SK-N-SH (cell line): Measurements from ENCODE around the gene PARVB. TPM values are rescaled to one million over a fixed set of nuclear protein-coding genes. Genes with fewer than 3 reads are reported as not detected.

ENCODE experiments used
- CTCF ChIA-PET: fragments of 300-600, 350-600 bp; formaldehyde crosslinking; extraction: SDS; loops from one replicate; lab custom pipeline; 2021; lab: Yijun Ruan, JAX
- POLR2A ChIA-PET: fragments of 350-600 bp; sonication (Branson Sonifier 250); formaldehyde crosslinking; extraction: SDS; loops from one replicate; lab custom pipeline; 2020; ENCODE audit warnings: antibody characterized with exemption, inconsistent platforms; lab: Yijun Ruan, JAX
- DNase-seq: peaks from one replicate; pipeline ENCODE4 v3.0.0; 2012
- H2AFZ ChIP-seq: fragments of 200-600 bp; sonication (generic); 2 replicates; pipeline ENCODE4 v1.8.1; 2016; ENCODE audit warnings: antibody characterized with exemption, mild to moderate bottlenecking, low read depth
- H3F3A ChIP-seq: fragments of 200-600 bp; sonication (generic); replicated peaks from 2 replicates; pipeline ENCODE3; 2016; ENCODE audit warnings: antibody characterized with exemption, mild to moderate bottlenecking; ENCODE audit not compliant: insufficient read depth
- H3K27ac ChIP-seq, 2 experiments: fragments of 200-500 bp in 1 of 2; fragments of 200-600 bp in 1 of 2; sonication (Bioruptor generic) in 1 of 2; sonication (generic), shearing (Covaris generic) in 1 of 2; 2 replicates each; pipeline versions ENCODE4 v1.5.1 to v1.6.1; 2014 to 2016; ENCODE audit warnings: low read depth in 2 of 2, inconsistent platforms in 1 of 2, low read length in 1 of 2, mild to moderate bottlenecking in 1 of 2, mixed read lengths in 1 of 2
- H3K27me3 ChIP-seq: fragments of 200-600 bp; sonication (generic), shearing (Covaris generic); 2 replicates; pipeline ENCODE4 v1.6.1; 2016; ENCODE audit warnings: mixed run types; ENCODE audit not compliant: insufficient read depth
- H3K36me3 ChIP-seq, 2 experiments: fragments of 200-500 bp in 1 of 2; fragments of 200-600 bp in 1 of 2; sonication (Bioruptor generic) in 1 of 2; sonication (generic) in 1 of 2; replicated peaks in 1 of 2; 2 replicates each; pipeline versions ENCODE3 to v1.5.1; 2014 to 2016; ENCODE audit warnings: low read length in 1 of 2, mild to moderate bottlenecking in 1 of 2; ENCODE audit not compliant: insufficient read depth in 2 of 2, control insufficient read depth in 1 of 2
- H3K4me1 ChIP-seq, 2 experiments: fragments of 200-500 bp in 1 of 2; fragments of 200-600 bp in 1 of 2; sonication (Bioruptor generic) in 1 of 2; sonication (generic), shearing (Covaris generic) in 1 of 2; 2 replicates each; pipeline versions ENCODE4 v1.5.1 to v1.6.1; 2014 to 2016; ENCODE audit warnings: low read depth in 1 of 2, low read length in 1 of 2, mixed run types in 1 of 2; ENCODE audit not compliant: insufficient read depth in 2 of 2, control insufficient read depth in 1 of 2
- H3K4me2 ChIP-seq: fragments of 200-600 bp; sonication (generic), shearing (Covaris generic); 2 replicates; pipeline ENCODE4 v1.6.1; 2017; ENCODE audit warnings: mixed run types
- H3K4me3 ChIP-seq, 2 experiments: fragments of 200-500 bp in 1 of 2; fragments of 200-600 bp in 1 of 2; sonication (Bioruptor generic) in 1 of 2; sonication (generic), shearing (Covaris generic) in 1 of 2; 2 replicates each; pipeline versions ENCODE4 v1.5.1 to v1.8.1; 2014 to 2016; ENCODE audit warnings: low read depth in 2 of 2, inconsistent platforms in 1 of 2, low read length in 1 of 2, mild to moderate bottlenecking in 1 of 2, mixed read lengths in 1 of 2, moderate library complexity in 1 of 2
- H3K79me2 ChIP-seq: fragments of 200-600 bp; sonication (generic); 2 replicates; pipeline ENCODE4 v1.8.1; 2017; ENCODE audit warnings: mild to moderate bottlenecking; ENCODE audit not compliant: insufficient read depth
- H3K9ac ChIP-seq: fragments of 200-600 bp; sonication (generic); 2 replicates; pipeline ENCODE4 v1.6.1; 2017; ENCODE audit warnings: mixed run types
- H3K9me2 ChIP-seq: fragments of 200-600 bp; sonication (generic); 2 replicates; pipeline ENCODE4 v1.6.1; 2017; ENCODE audit warnings: mixed run types
- H3K9me3 ChIP-seq: fragments of 200-600 bp; sonication (generic); 2 replicates; pipeline ENCODE4 v1.6.1; 2017; ENCODE audit warnings: mixed run types, mild to moderate bottlenecking, moderate library complexity
- H4K20me1 ChIP-seq: fragments of 200-600 bp; sonication (generic); 2 replicates; pipeline ENCODE4 v1.6.1; 2017; ENCODE audit warnings: mild to moderate bottlenecking, mixed run types; ENCODE audit not compliant: insufficient read depth
- CHD2 ChIP-seq: fragments of 150-350 bp; IDR thresholded peaks from 2 replicates; pipeline ENCODE4 v1.6.1; 2018; ENCODE audit warnings: low read length; ENCODE audit not compliant: partially characterized antibody
- EP300 ChIP-seq, 2 experiments: IDR thresholded peaks; 2 replicates each; pipeline versions ENCODE4 v1.4.0 to v1.6.1; 2012; ENCODE audit warnings: borderline replicate concordance in 1 of 2, low read depth in 1 of 2, low read length in 1 of 2
- EZH2phosphoT487 ChIP-seq: fragments of 200-600 bp; sonication (generic); IDR thresholded peaks from 2 replicates; pipeline ENCODE4 v1.6.1; 2017; ENCODE audit warnings: low read depth, mixed run types, mild to moderate bottlenecking, antibody characterized with exemption, moderate library complexity, borderline replicate concordance
- FOSL2 ChIP-seq: IDR thresholded peaks from 2 replicates; pipeline ENCODE4 v1.4.0; 2012; ENCODE audit warnings: low read depth, mild to moderate bottlenecking, moderate library complexity, borderline replicate concordance
- FOXJ3 ChIP-seq: sonication (generic); formaldehyde crosslinking; IDR thresholded peaks from 2 replicates; pipeline ENCODE4 v1.5.1; 2020; ENCODE audit warnings: mild to moderate bottlenecking, missing genetic modification reagents
- GABPA ChIP-seq: IDR thresholded peaks from 2 replicates; pipeline ENCODE4 v1.4.0; 2012; ENCODE audit warnings: low read depth, mild to moderate bottlenecking
- JUND ChIP-seq: IDR thresholded peaks from 2 replicates; pipeline ENCODE4 v1.4.0; 2012
- MEF2A ChIP-seq: IDR thresholded peaks from 2 replicates; pipeline ENCODE4 v1.4.0; 2012; ENCODE audit warnings: low read depth, borderline replicate concordance
- NFIC ChIP-seq: IDR thresholded peaks from 2 replicates; pipeline ENCODE4 v1.4.0; 2012; ENCODE audit warnings: borderline replicate concordance
- RAD21 ChIP-seq: IDR thresholded peaks from 2 replicates; pipeline ENCODE4 v1.6.1; 2012; ENCODE audit warnings: mild to moderate bottlenecking, low read length
- RFX5 ChIP-seq: IDR thresholded peaks from 2 replicates; pipeline ENCODE4 v1.6.1; 2012; ENCODE audit warnings: mild to moderate bottlenecking, improper control_type of control experiment, low read length
- RXRA ChIP-seq: IDR thresholded peaks from 2 replicates; pipeline ENCODE4 v1.4.0; 2012; ENCODE audit warnings: low read depth, mild to moderate bottlenecking, borderline replicate concordance
- SMC3 ChIP-seq: IDR thresholded peaks from 2 replicates; pipeline ENCODE4 v1.6.1; 2012; ENCODE audit warnings: low read depth, low read length, improper control_type of control experiment
- TEAD4 ChIP-seq: IDR thresholded peaks from 2 replicates; pipeline ENCODE4 v1.4.0; 2012; ENCODE audit warnings: mild to moderate bottlenecking, borderline replicate concordance; ENCODE audit not compliant: insufficient read depth
- WGBS: methylation state at CpG from one replicate; pipeline ENCODE4 v1.1.6; 2017; ENCODE audit warnings: low lambda C conversion rate; 5-methylcytosine and 5-hydroxymethylcytosine counted together
- polyA plus RNA-seq, 3 experiments: library from polyadenylated mRNA; depleted of rRNA; stranded (reverse); fragments of >200 nt; gene quantifications; 2 replicates each; pipeline ENCODE4 v1.2.3, GENCODE V29; 2012
- TF ChIP-seq, protein P1 (sequence below): IDR thresholded peaks from 2 replicates; pipeline ENCODE4 v1.6.1; 2012; ENCODE audit warnings: mild to moderate bottlenecking, low read depth, low read length, moderate library complexity
- TF ChIP-seq, protein P2 (sequence below): IDR thresholded peaks from 2 replicates; pipeline ENCODE4; 2012
- TF ChIP-seq, protein P3 (sequence below): IDR thresholded peaks from 2 replicates; pipeline ENCODE4 v1.4.0; 2012; ENCODE audit warnings: low read depth, borderline replicate concordance

The PARVB gene
- polyA plus RNA-seq, 1 of the 3 experiments (the other 2 are of a cell fraction) = 87.8 TPM

DNA sequence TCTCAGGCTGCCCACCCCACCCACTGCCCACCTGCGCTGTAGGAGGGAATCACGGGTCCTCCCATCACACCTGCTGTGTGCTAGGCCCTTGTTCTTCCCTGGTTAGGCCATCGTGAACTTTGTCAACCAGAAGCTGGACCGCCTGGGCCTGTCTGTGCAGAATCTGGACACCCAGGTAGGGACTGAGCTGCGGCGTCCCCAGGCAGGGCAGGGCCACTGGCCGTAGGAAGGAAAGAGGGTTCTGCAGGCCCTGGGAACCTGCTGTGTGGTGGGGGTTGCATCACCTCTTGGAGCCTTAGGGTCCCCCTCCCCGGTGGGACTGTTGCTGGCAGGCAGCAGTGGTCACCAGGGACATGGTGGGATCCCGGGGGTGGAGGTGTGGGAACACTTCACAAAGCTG lies 172.1 kb downstream of the PARVB start:
- peaks cover 0 to 24% of the 10 kb centered on the region in 2 experiments; a peak in 1 of 4 replicates for H3K4me1 ChIP-seq
- no peaks in the 10 kb centered on the region for H3K9me3 ChIP-seq
- no peaks in the 10 kb centered on the region for H3K9me2 ChIP-seq
- no peaks in the 10 kb centered on the region for H4K20me1 ChIP-seq
- TF ChIP-seq, protein P1, sequence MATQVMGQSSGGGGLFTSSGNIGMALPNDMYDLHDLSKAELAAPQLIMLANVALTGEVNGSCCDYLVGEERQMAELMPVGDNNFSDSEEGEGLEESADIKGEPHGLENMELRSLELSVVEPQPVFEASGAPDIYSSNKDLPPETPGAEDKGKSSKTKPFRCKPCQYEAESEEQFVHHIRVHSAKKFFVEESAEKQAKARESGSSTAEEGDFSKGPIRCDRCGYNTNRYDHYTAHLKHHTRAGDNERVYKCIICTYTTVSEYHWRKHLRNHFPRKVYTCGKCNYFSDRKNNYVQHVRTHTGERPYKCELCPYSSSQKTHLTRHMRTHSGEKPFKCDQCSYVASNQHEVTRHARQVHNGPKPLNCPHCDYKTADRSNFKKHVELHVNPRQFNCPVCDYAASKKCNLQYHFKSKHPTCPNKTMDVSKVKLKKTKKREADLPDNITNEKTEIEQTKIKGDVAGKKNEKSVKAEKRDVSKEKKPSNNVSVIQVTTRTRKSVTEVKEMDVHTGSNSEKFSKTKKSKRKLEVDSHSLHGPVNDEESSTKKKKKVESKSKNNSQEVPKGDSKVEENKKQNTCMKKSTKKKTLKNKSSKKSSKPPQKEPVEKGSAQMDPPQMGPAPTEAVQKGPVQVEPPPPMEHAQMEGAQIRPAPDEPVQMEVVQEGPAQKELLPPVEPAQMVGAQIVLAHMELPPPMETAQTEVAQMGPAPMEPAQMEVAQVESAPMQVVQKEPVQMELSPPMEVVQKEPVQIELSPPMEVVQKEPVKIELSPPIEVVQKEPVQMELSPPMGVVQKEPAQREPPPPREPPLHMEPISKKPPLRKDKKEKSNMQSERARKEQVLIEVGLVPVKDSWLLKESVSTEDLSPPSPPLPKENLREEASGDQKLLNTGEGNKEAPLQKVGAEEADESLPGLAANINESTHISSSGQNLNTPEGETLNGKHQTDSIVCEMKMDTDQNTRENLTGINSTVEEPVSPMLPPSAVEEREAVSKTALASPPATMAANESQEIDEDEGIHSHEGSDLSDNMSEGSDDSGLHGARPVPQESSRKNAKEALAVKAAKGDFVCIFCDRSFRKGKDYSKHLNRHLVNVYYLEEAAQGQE = no peak
- TF ChIP-seq, protein P2, sequence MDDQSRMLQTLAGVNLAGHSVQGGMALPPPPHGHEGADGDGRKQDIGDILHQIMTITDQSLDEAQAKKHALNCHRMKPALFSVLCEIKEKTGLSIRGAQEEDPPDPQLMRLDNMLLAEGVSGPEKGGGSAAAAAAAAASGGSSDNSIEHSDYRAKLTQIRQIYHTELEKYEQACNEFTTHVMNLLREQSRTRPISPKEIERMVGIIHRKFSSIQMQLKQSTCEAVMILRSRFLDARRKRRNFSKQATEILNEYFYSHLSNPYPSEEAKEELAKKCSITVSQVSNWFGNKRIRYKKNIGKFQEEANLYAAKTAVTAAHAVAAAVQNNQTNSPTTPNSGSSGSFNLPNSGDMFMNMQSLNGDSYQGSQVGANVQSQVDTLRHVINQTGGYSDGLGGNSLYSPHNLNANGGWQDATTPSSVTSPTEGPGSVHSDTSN = no peak
- TF ChIP-seq EZH2phosphoT487 = no peak
- no peak for TF ChIP-seq FOXJ3
- TF ChIP-seq EP300 (IDR thresholded peaks at IDR 0.05; ENCODE audit: borderline replicate concordance in 1 of 2, low read depth in 1 of 2, low read length in 1 of 2) = no peak
- TF ChIP-seq FOSL2 = no peak
- TF ChIP-seq GABPA = no peak
- no peak for TF ChIP-seq MEF2A
- no peak for TF ChIP-seq TEAD4
- no peak for TF ChIP-seq CHD2
- TF ChIP-seq SMC3 = no peak
- no peak for TF ChIP-seq NFIC
- TF ChIP-seq RFX5 = no peak
- TF ChIP-seq RAD21 = no peak
- TF ChIP-seq, protein P3, sequence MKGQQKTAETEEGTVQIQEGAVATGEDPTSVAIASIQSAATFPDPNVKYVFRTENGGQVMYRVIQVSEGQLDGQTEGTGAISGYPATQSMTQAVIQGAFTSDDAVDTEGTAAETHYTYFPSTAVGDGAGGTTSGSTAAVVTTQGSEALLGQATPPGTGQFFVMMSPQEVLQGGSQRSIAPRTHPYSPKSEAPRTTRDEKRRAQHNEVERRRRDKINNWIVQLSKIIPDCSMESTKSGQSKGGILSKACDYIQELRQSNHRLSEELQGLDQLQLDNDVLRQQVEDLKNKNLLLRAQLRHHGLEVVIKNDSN = no peak
- no peak for TF ChIP-seq RXRA
- TF ChIP-seq JUND = no peak
- no peaks in the 10 kb centered on the region for H3F3A ChIP-seq
- ChIA-PET CTCF (interaction anchor here (1.0 to 1.2 kb wide), 2 partner anchors 12 to 470 kb away, joined by 3 to 5 read pairs; no protein-coding TSS in a partner anchor), POLR2A (no interaction called here)
- no peak overlapping the region for H2AFZ ChIP-seq
- H3K9ac ChIP-seq = no peak overlapping the region
- 55% methylated on average over 6 of the region's 9 CpGs for WGBS
- no peaks in the 10 kb centered on the region for H3K36me3 ChIP-seq
- H3K4me2 ChIP-seq = no peak overlapping the region
- no peaks in the 10 kb centered on the region for H3K79me2 ChIP-seq
- DNase-seq = no peak
- H3K27ac ChIP-seq = no peak overlapping the region
- no peaks in the 10 kb centered on the region; the same call in 1 of the 2 replicates for H3K27me3 ChIP-seq
- H3K4me3 ChIP-seq = no peak overlapping the region
